WTC11 (cell line): ENCODE results near the gene GABRB1.

Experiments
- ETV6 ChIP-seq: sonication (generic); formaldehyde crosslinking; IDR thresholded peaks from 2 replicates; pipeline ENCODE4 v1.8.1; 2022; ENCODE audit warnings: mild to moderate bottlenecking, missing genetic modification reagents
- GTF2I ChIP-seq: fragments of 250-450 bp; sonication (Bioruptor Pico); conservative IDR thresholded peaks from 2 replicates; pipeline ENCODE4 v1.4.0; 2021; ENCODE audit warnings: mild to moderate bottlenecking
- NFE2L1 ChIP-seq: sonication (generic); formaldehyde crosslinking; IDR thresholded peaks from 2 replicates; pipeline ENCODE4 v1.8.1; 2023; ENCODE audit warnings: missing genetic modification reagents
- NFYB ChIP-seq: sonication (generic); formaldehyde crosslinking; conservative IDR thresholded peaks from 2 replicates; pipeline ENCODE4 v1.8.0; 2022; ENCODE audit warnings: low read depth, missing genetic modification reagents
- NR2C2 ChIP-seq: sonication (generic); formaldehyde crosslinking; IDR thresholded peaks from 2 replicates; pipeline ENCODE4 v1.8.0; 2022; ENCODE audit warnings: mild to moderate bottlenecking, missing genetic modification reagents
- TEAD1 ChIP-seq: sonication (generic); formaldehyde crosslinking; IDR thresholded peaks from 2 replicates; pipeline ENCODE4 v1.8.0; 2022; ENCODE audit warnings: mild to moderate bottlenecking, missing genetic modification reagents
- ZNF512 ChIP-seq: sonication (generic); formaldehyde crosslinking; IDR thresholded peaks from 2 replicates; pipeline ENCODE4 v1.8.1; 2022; ENCODE audit warnings: missing genetic modification reagents, borderline replicate concordance
- TF ChIP-seq, protein P1 (sequence below): fragments of 200-600 bp; IDR thresholded peaks from 2 replicates; pipeline ENCODE4 v1.8.0; 2022; ENCODE audit warnings: antibody characterized with exemption

DNA sequence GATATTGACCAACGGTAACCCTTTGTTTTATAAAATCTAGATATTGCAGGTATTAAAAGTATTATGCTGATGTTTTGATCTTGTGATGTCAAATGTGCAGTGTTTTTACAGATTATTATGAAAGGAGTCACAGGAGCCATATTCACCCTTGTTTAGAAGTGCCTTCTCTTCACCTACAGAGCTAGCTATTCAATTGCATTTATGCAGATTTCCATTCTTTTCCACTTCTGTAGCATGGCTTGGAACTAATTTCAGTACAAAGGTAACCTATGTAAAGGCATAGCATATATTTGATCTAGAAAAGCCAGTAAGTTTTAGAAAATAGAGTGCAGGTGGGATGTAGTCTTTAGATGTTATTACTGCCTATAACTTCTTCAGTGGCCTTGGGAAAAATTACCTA, 176.2 kb downstream of the GABRB1 start:
- TF ChIP-seq ZNF512 (no peak), GTF2I (no peak), TEAD1 (CRISPR knock-in tag) (no peak), NFE2L1 (CRISPR knock-in tag) (no peak), NR2C2 (CRISPR knock-in tag) (no peak), NFYB (CRISPR knock-in tag) (no peak), ETV6 (CRISPR knock-in tag) (no peak)
- TF ChIP-seq, protein P1, sequence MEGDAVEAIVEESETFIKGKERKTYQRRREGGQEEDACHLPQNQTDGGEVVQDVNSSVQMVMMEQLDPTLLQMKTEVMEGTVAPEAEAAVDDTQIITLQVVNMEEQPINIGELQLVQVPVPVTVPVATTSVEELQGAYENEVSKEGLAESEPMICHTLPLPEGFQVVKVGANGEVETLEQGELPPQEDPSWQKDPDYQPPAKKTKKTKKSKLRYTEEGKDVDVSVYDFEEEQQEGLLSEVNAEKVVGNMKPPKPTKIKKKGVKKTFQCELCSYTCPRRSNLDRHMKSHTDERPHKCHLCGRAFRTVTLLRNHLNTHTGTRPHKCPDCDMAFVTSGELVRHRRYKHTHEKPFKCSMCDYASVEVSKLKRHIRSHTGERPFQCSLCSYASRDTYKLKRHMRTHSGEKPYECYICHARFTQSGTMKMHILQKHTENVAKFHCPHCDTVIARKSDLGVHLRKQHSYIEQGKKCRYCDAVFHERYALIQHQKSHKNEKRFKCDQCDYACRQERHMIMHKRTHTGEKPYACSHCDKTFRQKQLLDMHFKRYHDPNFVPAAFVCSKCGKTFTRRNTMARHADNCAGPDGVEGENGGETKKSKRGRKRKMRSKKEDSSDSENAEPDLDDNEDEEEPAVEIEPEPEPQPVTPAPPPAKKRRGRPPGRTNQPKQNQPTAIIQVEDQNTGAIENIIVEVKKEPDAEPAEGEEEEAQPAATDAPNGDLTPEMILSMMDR: no peak
